K562 (cell line): ENCODE results near the gene MAP7D1. TPM values are rescaled to one million over a fixed set of nuclear protein-coding genes. Genes with fewer than 3 reads are reported as not detected.

ENCODE experiments used
- CHD2 ChIP-seq: IDR thresholded peaks from 2 replicates; pipeline ENCODE4 v1.6.1; 2011; ENCODE audit warnings: low read depth, low read length
- CREM ChIP-seq: IDR thresholded peaks from 2 replicates; pipeline ENCODE4 v1.6.1; 2014; ENCODE audit warnings: antibody characterized with exemption, low read depth
- DMBX1 ChIP-seq: fragments of 250-450 bp; sonication (Bioruptor Pico); IDR thresholded peaks from 2 replicates; pipeline ENCODE4 v1.8.0; 2022; ENCODE audit warnings: inconsistent platforms, mild to moderate bottlenecking, moderate library complexity, borderline replicate concordance
- PHB ChIP-seq: fragments of 250-450 bp; sonication (Bioruptor Pico); IDR thresholded peaks from 2 replicates; pipeline ENCODE4 v1.5.0; 2021
- PTBP1 ChIP-seq: fragments of 200-400 bp; formaldehyde crosslinking; IDR thresholded peaks from 2 replicates; pipeline ENCODE4 v1.6.1; 2017; ENCODE audit warnings: low read depth, low read length
- REST ChIP-seq, 2 experiments: fragments of 450-650 bp; formaldehyde crosslinking in 1 of 2; IDR thresholded peaks; 2 replicates each; pipeline versions ENCODE4 v1.4.0 to v1.6.1; 2014 to 2020; ENCODE audit warnings: mild to moderate bottlenecking in 2 of 2, borderline replicate concordance in 1 of 2, low read depth in 1 of 2
- SIN3B ChIP-seq: fragments of 450-650 bp; IDR thresholded peaks from 2 replicates; pipeline ENCODE4 v1.6.1; 2017; ENCODE audit warnings: low read depth, mild to moderate bottlenecking, moderate library complexity
- SMARCB1 ChIP-seq: IDR thresholded peaks from 2 replicates; pipeline ENCODE4 v1.6.1; 2011; ENCODE audit warnings: improper control_type of control experiment, low read depth; ENCODE audit not compliant: insufficient read length
- SP1 ChIP-seq: sonication (generic); formaldehyde crosslinking; IDR thresholded peaks from 2 replicates; pipeline ENCODE4 v1.8.1; 2022; ENCODE audit warnings: mild to moderate bottlenecking, missing genetic modification reagents
- THRA ChIP-seq: fragments of 450-650 bp; IDR thresholded peaks from 2 replicates; pipeline ENCODE4 v1.6.1; 2017; ENCODE audit warnings: mild to moderate bottlenecking, moderate library complexity
- TOE1 ChIP-seq, 2 experiments: fragments of 450-650 bp in 1 of 2; sonication (generic) in 1 of 2; formaldehyde crosslinking in 1 of 2; IDR thresholded peaks; 2 replicates each; pipeline versions ENCODE4 v1.7.1 to v1.8.0; 2016 to 2022; ENCODE audit warnings: borderline replicate concordance in 2 of 2, mild to moderate bottlenecking in 2 of 2, antibody characterized with exemption in 1 of 2, inconsistent platforms in 1 of 2, low read depth in 1 of 2, missing genetic modification reagents in 1 of 2, moderate library complexity in 1 of 2
- ZBTB7A ChIP-seq: IDR thresholded peaks from 2 replicates; pipeline ENCODE4 v1.6.1; 2011; ENCODE audit warnings: low read depth, mild to moderate bottlenecking, low read length, moderate library complexity, borderline replicate concordance; ENCODE audit not compliant: control insufficient read depth
- ZNF282 ChIP-seq: sonication (generic); formaldehyde crosslinking; IDR thresholded peaks from 2 replicates; pipeline ENCODE4 v1.8.1; 2023; ENCODE audit warnings: missing genetic modification reagents
- polyA plus RNA-seq, 8 experiments: library from polyadenylated mRNA; depleted of rRNA in 4 of 8; stranded (reverse) in 5 of 8; unstranded in 3 of 8; fragments of >200 nt; fragmentation: Nextera tagmentation in 2 of 8; fragmentation: Illumina TruSeq in 1 of 8; extraction: Ambion mirVana in 2 of 8; extraction: Trizol in 1 of 8; gene quantifications; 2 replicates each; pipeline versions ENCODE4 v1.2.1 to v1.2.3, GENCODE V29; 2011 to 2014; ENCODE audit warnings: inconsistent platforms in 1 of 8, missing spikeins in 1 of 8
- total RNA-seq, 7 experiments: library from RNA; depleted of rRNA in 6 of 7; stranded (reverse); fragments of >200 nt in 6 of 7; fragmentation: Illumina TruSeq in 2 of 7; extraction: Trizol in 2 of 7; gene quantifications; 2 replicates each; pipeline versions ENCODE4 v1.2.1 to v1.2.3, GENCODE V29; 2011 to 2021; ENCODE audit warnings: low replicate concordance in 1 of 7

Gene MAP7D1
- total and polyA plus RNA-seq, 9 of the 15 experiments (the other 6 are each of a cell fraction or from before 2014, with no cell fraction given), result 3.6 to 108 (median 34.5) TPM

GRCh38 chr1:36223381-36223995 lies 67.5 kb downstream of the MAP7D1 start (continued):
- TF ChIP-seq SIN3B, result 0 out of 2 replicates have a peak, but pooled peaks have one; percentile 12
- TF ChIP-seq PHB, result no peak
- no peak for TF ChIP-seq DMBX1
- TF ChIP-seq ZNF282 (CRISPR knock-in tag), result no peak
- TF ChIP-seq SMARCB1, result no peak
- TF ChIP-seq ZBTB7A, result no peak
- peak; percentile 83 for TF ChIP-seq REST (IDR thresholded peaks at IDR 0.05; ENCODE audit: borderline replicate concordance)
- TF ChIP-seq REST (CRISPR knock-in tag; IDR thresholded peaks at IDR 0.05; ENCODE audit: low read depth), result no peak
- TF ChIP-seq THRA, result no peak
- TF ChIP-seq TOE1 (IDR thresholded peaks at IDR 0.05; ENCODE audit: borderline replicate concordance), result no peak
- TF ChIP-seq TOE1 (CRISPR knock-in tag; IDR thresholded peaks at IDR 0.05; ENCODE audit: borderline replicate concordance, low read depth), result no peak
- no peak for TF ChIP-seq PTBP1
- no peak for TF ChIP-seq CHD2
- TF ChIP-seq SP1 (CRISPR knock-in tag), result no peak
- no peak; the same call in 1 of the 2 replicates for TF ChIP-seq CREM
